A549 (cell line): Measurements from ENCODE around the gene SCYGR1.

ENCODE experiments used
- KDM1A ChIP-seq: fragments of 200-600 bp; sonication (generic); IDR thresholded peaks from 2 replicates; pipeline ENCODE4 v1.6.1; 2016; ENCODE audit warnings: low read depth, mild to moderate bottlenecking
- MAZ ChIP-seq: fragments of 150-350 bp; IDR thresholded peaks from 2 replicates; pipeline ENCODE4 v1.6.1; 2014; ENCODE audit warnings: antibody characterized with exemption, low read depth, low read length, borderline replicate concordance
- POLR2A ChIP-seq: IDR thresholded peaks from 2 replicates; pipeline ENCODE4 v1.6.1; 2012; ENCODE audit warnings: mild to moderate bottlenecking, low read length
- SMC3 ChIP-seq: fragments of >200 bp; sonication (Bioruptor Twin); formaldehyde crosslinking; IDR thresholded peaks from 3 replicates; pipeline ENCODE4 v1.6.1; 2018; ENCODE audit warnings: inconsistent platforms
- TF ChIP-seq, protein P1 (sequence below): fragments of >200 bp; sonication (Bioruptor Twin); formaldehyde crosslinking; IDR thresholded peaks from 3 replicates; pipeline ENCODE4 v1.5.1; 2016
- TF ChIP-seq, protein P2 (sequence below): fragments of 150-350 bp; IDR thresholded peaks from 2 replicates; pipeline ENCODE4 v1.6.1; 2014; ENCODE audit warnings: low read depth, mild to moderate bottlenecking, low read length
- TF ChIP-seq, protein P3 (sequence below): IDR thresholded peaks from 2 replicates; pipeline ENCODE4 v1.6.1; 2012

DNA sequence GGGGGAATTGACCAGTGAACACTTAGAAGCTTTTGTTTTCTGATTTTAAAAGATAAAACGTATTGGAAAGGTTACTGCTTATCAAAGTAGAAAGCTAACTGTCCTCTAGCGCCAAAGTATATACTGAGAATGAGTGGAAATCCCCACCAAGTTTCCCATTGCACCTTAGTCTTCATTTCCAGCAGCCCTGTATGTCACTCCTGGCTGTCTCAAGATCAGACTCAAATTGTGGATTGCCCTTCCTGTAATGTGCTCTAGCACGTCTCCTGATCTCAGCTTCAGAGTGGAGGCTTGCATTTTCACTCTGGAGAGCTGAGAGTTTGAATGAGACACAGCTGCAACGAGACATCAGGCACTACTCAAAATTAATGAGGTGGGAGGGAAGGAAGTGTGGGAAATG, 36.1 kb downstream of the SCYGR1 start:
- TF ChIP-seq, protein P1, sequence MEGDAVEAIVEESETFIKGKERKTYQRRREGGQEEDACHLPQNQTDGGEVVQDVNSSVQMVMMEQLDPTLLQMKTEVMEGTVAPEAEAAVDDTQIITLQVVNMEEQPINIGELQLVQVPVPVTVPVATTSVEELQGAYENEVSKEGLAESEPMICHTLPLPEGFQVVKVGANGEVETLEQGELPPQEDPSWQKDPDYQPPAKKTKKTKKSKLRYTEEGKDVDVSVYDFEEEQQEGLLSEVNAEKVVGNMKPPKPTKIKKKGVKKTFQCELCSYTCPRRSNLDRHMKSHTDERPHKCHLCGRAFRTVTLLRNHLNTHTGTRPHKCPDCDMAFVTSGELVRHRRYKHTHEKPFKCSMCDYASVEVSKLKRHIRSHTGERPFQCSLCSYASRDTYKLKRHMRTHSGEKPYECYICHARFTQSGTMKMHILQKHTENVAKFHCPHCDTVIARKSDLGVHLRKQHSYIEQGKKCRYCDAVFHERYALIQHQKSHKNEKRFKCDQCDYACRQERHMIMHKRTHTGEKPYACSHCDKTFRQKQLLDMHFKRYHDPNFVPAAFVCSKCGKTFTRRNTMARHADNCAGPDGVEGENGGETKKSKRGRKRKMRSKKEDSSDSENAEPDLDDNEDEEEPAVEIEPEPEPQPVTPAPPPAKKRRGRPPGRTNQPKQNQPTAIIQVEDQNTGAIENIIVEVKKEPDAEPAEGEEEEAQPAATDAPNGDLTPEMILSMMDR, result no peak
- TF ChIP-seq, protein P2, sequence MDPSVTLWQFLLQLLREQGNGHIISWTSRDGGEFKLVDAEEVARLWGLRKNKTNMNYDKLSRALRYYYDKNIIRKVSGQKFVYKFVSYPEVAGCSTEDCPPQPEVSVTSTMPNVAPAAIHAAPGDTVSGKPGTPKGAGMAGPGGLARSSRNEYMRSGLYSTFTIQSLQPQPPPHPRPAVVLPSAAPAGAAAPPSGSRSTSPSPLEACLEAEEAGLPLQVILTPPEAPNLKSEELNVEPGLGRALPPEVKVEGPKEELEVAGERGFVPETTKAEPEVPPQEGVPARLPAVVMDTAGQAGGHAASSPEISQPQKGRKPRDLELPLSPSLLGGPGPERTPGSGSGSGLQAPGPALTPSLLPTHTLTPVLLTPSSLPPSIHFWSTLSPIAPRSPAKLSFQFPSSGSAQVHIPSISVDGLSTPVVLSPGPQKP, result no peak
- no peak for TF ChIP-seq KDM1A
- no peak for TF ChIP-seq POLR2A
- TF ChIP-seq, protein P3, sequence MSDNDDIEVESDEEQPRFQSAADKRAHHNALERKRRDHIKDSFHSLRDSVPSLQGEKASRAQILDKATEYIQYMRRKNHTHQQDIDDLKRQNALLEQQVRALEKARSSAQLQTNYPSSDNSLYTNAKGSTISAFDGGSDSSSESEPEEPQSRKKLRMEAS, result no peak
- TF ChIP-seq MAZ, result no peak
- TF ChIP-seq SMC3, result no peak
